ENCODE data around the gene LRP1B.

DNA sequence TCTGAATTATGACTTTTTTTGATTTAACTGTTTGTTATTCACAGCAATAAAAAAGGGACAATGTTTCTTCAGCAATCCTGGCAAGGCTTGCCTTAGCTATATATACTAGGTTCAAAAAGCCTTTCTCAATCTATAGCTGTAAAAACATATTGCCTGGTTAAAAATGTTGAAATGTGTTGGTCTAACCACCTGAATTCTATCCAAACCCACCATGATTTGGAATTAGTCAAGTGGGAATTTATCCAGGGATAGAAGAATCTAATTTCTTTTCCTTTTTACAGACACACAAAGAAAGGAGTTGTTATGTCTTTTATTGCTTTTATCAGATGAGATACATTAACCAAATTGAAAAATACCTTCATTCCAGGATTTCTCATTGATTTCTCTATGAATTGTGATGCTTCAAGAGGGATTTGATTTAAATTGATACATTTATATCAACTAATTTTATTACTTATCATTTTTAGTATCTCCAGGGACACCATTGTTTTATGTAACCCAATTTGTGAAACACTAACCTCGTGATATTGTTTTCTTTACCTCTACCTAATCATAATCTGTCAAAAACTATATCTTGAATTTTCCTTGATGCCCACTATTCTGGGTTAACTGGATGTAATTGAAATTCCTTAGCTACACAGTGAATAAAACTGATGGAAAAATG is 88.1 kb downstream of the LRP1B start:
- no peak for TF ChIP-seq POLR2AphosphoS5 (IDR thresholded peaks at IDR 0.05; ENCODE audit: low read depth, low read length)
- TF ChIP-seq, protein P1, sequence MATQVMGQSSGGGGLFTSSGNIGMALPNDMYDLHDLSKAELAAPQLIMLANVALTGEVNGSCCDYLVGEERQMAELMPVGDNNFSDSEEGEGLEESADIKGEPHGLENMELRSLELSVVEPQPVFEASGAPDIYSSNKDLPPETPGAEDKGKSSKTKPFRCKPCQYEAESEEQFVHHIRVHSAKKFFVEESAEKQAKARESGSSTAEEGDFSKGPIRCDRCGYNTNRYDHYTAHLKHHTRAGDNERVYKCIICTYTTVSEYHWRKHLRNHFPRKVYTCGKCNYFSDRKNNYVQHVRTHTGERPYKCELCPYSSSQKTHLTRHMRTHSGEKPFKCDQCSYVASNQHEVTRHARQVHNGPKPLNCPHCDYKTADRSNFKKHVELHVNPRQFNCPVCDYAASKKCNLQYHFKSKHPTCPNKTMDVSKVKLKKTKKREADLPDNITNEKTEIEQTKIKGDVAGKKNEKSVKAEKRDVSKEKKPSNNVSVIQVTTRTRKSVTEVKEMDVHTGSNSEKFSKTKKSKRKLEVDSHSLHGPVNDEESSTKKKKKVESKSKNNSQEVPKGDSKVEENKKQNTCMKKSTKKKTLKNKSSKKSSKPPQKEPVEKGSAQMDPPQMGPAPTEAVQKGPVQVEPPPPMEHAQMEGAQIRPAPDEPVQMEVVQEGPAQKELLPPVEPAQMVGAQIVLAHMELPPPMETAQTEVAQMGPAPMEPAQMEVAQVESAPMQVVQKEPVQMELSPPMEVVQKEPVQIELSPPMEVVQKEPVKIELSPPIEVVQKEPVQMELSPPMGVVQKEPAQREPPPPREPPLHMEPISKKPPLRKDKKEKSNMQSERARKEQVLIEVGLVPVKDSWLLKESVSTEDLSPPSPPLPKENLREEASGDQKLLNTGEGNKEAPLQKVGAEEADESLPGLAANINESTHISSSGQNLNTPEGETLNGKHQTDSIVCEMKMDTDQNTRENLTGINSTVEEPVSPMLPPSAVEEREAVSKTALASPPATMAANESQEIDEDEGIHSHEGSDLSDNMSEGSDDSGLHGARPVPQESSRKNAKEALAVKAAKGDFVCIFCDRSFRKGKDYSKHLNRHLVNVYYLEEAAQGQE (IDR thresholded peaks at IDR 0.05; ENCODE audit: insufficient read depth in 1 of 2, low read depth in 2 of 2, low read length in 2 of 2) = no peak
- no peak for TF ChIP-seq SIN3A (IDR thresholded peaks at IDR 0.05; ENCODE audit: borderline replicate concordance, insufficient read depth, low read length)
- TF ChIP-seq FOXP2 (optimal IDR thresholded peaks at IDR 0.05; ENCODE audit: borderline replicate concordance, extremely low read depth, extremely low read length, insufficient read depth) = no peak

All from PFSK-1 (cell line).